ENCODE data around the gene BACH1.
A peak's percentile ranks its signal among the peaks of the same experiment; 100 is the strongest.

BACH1 gene

DNA sequence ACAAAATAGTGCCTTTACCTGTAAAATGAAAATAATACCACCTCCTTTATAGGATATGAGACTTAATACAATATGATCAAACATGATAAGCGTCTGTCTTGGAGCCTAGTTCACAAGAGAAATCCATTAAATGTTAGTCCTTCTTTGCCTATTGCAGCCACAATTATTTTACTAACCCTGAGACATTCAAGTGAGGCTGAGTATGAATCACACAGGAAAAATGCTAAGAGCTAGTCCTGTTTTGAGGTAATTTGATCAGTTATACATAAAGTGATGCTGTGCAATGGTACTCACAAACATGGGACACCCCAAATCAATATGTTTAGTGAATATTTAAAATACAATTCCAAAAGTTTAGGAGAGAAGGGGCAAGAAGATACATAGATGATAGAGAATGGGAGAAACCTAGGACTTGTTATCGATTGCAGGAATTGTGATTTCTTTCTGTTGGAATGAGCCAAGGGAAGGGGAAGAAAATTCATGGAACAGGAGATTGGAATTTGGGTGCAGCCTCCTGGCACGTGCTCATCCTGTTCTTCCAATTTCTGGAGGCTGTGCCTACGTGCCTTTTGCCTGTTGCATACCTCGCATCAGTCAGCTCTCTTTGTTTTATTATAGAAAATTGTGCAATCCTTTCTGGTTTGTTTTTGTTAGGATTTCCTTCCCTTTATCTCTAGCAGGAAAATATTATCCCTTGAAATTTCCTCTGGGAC, 39.9 kb upstream of the BACH1 start:
- no peak overlapping the region for H3K4me3 ChIP-seq (ENCODE audit: low read length)
- peak; percentile 90 for DNase-seq (ENCODE audit: low read depth)
- TF ChIP-seq, protein P1, sequence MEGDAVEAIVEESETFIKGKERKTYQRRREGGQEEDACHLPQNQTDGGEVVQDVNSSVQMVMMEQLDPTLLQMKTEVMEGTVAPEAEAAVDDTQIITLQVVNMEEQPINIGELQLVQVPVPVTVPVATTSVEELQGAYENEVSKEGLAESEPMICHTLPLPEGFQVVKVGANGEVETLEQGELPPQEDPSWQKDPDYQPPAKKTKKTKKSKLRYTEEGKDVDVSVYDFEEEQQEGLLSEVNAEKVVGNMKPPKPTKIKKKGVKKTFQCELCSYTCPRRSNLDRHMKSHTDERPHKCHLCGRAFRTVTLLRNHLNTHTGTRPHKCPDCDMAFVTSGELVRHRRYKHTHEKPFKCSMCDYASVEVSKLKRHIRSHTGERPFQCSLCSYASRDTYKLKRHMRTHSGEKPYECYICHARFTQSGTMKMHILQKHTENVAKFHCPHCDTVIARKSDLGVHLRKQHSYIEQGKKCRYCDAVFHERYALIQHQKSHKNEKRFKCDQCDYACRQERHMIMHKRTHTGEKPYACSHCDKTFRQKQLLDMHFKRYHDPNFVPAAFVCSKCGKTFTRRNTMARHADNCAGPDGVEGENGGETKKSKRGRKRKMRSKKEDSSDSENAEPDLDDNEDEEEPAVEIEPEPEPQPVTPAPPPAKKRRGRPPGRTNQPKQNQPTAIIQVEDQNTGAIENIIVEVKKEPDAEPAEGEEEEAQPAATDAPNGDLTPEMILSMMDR (conservative IDR thresholded peaks at IDR 0.05; ENCODE audit: low read length): no peak

DNA sequence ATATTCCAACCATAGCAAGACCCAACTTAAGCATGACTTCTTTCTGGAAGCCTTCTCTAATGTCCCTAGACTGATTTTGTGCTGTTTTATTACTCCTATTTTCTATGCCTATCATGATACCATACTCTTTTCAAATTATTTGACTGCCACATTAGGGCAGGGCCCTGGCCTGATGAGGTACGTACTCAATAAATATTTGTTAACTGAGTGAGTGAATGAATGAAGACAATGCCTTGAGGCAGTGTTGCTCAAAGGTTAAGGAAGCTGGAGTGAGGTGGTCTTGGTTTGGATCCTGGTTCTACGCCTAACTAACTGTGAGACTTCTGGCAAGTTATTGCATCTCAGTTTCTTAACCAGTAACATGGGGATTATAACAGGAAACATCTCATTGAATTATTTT, 38.3 kb upstream of the BACH1 start:
- H3K4me3 ChIP-seq (ENCODE audit: low read length): no peak overlapping the region
- DNase-seq (ENCODE audit: low read depth): no peak
- TF ChIP-seq, protein P1 (conservative IDR thresholded peaks at IDR 0.05; ENCODE audit: low read length): no peak

- DNase-seq (ENCODE audit: low read depth): no peak
- H3K4me3 ChIP-seq (ENCODE audit: low read length): no peak overlapping the region
- TF ChIP-seq, protein P1 (conservative IDR thresholded peaks at IDR 0.05; ENCODE audit: low read length): no peak
Measured at GRCh38 chr21:29261555-29262540, 36.9 kb upstream of the BACH1 start.

- DNase-seq (ENCODE audit: low read depth): no peak
- H3K4me3 ChIP-seq (ENCODE audit: low read length): no peak overlapping the region
- TF ChIP-seq, protein P1 (conservative IDR thresholded peaks at IDR 0.05; ENCODE audit: low read length): no peak
Measured at GRCh38 chr21:29264721-29265120, 34.0 kb upstream of the BACH1 start.

DNA sequence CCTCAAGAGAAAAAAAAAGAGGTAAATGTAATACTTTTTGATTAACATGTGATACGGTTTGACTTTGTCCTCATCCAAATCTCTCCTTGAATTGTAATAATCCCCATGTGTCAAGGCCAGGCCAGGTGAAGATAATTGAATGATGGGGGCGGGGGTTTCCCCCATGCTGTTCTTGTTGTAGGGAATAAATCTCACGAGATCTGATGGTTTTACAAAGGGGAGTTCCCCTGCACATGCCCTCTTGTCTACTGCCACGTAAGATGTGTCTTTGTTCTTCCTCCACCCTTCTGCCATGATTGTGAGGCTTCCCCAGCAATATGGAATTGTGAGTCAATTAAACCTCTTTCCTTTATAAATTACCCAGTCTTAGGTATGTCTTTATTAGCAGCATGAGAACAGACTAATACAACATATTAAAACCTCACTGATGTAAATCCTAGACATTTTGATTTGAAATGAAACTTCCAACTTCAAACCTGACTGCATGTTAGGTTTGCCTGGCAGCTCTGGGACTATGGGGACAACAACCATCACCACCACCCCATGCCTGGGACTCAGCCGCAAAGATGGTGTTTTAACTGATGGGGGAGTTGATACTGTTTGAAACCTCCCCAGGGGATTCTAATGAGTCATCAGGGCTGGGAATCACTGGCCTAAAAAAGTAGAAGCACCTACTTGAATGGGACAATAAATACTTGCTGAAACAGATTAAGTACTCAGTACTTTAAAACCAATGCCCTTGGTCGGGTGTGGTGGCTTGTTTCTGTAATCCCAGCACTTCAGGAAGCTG, 32.8 kb upstream of the BACH1 start:
- TF ChIP-seq, protein P1 (conservative IDR thresholded peaks at IDR 0.05; ENCODE audit: low read length): no peak
- H3K4me3 ChIP-seq (ENCODE audit: low read length): no peak overlapping the region
- no peak for DNase-seq (ENCODE audit: low read depth)

GRCh38 chr21:29267666-29268065, 31.1 kb upstream of the BACH1 start:
- no peak overlapping the region for H3K4me3 ChIP-seq (ENCODE audit: low read length)
- DNase-seq (ENCODE audit: low read depth): no peak
- TF ChIP-seq, protein P1 (conservative IDR thresholded peaks at IDR 0.05; ENCODE audit: low read length): no peak
